ENCODE measurements around the gene COL27A1.

- TF ChIP-seq ZNF274 (IDR thresholded peaks at IDR 0.05; ENCODE audit: borderline replicate concordance, low read depth, low read length): no peak
- TF ChIP-seq ZBTB1 (CRISPR knock-in tag; IDR thresholded peaks at IDR 0.05; ENCODE audit: borderline replicate concordance, low read depth): no peak
These were observed 201.5 kb downstream of the COL27A1 start for GRCh38 chr9:114356792-114357191.

All from K562 (cell line).